ENCODE results near the gene PDE3B. TPM values are rescaled to one million over a fixed set of nuclear protein-coding genes. Genes with fewer than 3 reads are reported as not detected.

The PDE3B gene
- polyA plus RNA-seq, 1 of the 3 experiments (the other 2 are of a cell fraction), result 0.26 TPM

- H4K20me1 ChIP-seq (ENCODE audit: insufficient read depth), result no peaks in the 10 kb centered on the region
- H3K27me3 ChIP-seq (ENCODE audit: insufficient read depth), result no peaks in the 10 kb centered on the region
- H3K9me2 ChIP-seq, result no peaks in the 10 kb centered on the region
- H3K27ac ChIP-seq (ENCODE audit: low read depth in 2 of 2, low read length in 1 of 2), result peak overlapping the region in 1 of 2 experiments; percentile 40; a peak in 2 of 4 replicates
- CTCF ChIA-PET, result no interaction called here
- no peak overlapping the region for H3K4me2 ChIP-seq
- H2AFZ ChIP-seq (ENCODE audit: low read depth), result no peak overlapping the region
- no peaks in the 10 kb centered on the region for H3K79me2 ChIP-seq (ENCODE audit: insufficient read depth)
- no peaks in the 10 kb centered on the region for H3F3A ChIP-seq (replicated peaks; ENCODE audit: insufficient read depth)
- WGBS (ENCODE audit: low lambda C conversion rate), result 78% methylated on average over 7 of the region's 7 CpGs
- no peak overlapping the region for H3K4me3 ChIP-seq (ENCODE audit: low read depth in 2 of 2, low read length in 1 of 2)
- no peak overlapping the region for H3K9ac ChIP-seq
- no peaks in the 10 kb centered on the region for H3K9me3 ChIP-seq
- no peaks in the 10 kb centered on the region for H3K36me3 ChIP-seq (replicated peaks in 1 of 2; ENCODE audit: control insufficient read depth in 1 of 2, insufficient read depth in 2 of 2, low read length in 1 of 2)
- POLR2A ChIA-PET, result no interaction called here
- DNase-seq, result no peak
- peaks cover 0 to 10% of the 10 kb centered on the region in 2 experiments; a peak in 2 of 4 replicates for H3K4me1 ChIP-seq (ENCODE audit: control insufficient read depth in 1 of 2, insufficient read depth in 2 of 2, low read depth in 1 of 2, low read length in 1 of 2)
- TF ChIP-seq POLR2AphosphoS5 (IDR thresholded peaks at IDR 0.05; ENCODE audit: low read depth, low read length) (no peak), USF1 (IDR thresholded peaks at IDR 0.05; ENCODE audit: borderline replicate concordance, low read depth) (no peak), CTCF (IDR thresholded peaks at IDR 0.05) (no peak), ELF1 (IDR thresholded peaks at IDR 0.05) (no peak), PBX3 (IDR thresholded peaks at IDR 0.05) (no peak), YY1 (IDR thresholded peaks at IDR 0.05; ENCODE audit: low read depth) (no peak), ZBTB33 (IDR thresholded peaks at IDR 0.05; ENCODE audit: borderline replicate concordance, low read depth) (no peak), FOXJ3 (CRISPR knock-in tag; IDR thresholded peaks at IDR 0.05) (no peak), EP300 (IDR thresholded peaks at IDR 0.05; ENCODE audit: borderline replicate concordance in 1 of 2, low read depth in 1 of 2, low read length in 1 of 2) (no peak), RXRA (IDR thresholded peaks at IDR 0.05; ENCODE audit: borderline replicate concordance, low read depth) (no peak), TEAD4 (IDR thresholded peaks at IDR 0.05; ENCODE audit: borderline replicate concordance, insufficient read depth) (no peak), MEF2A (IDR thresholded peaks at IDR 0.05; ENCODE audit: borderline replicate concordance, low read depth) (no peak), RAD21 (IDR thresholded peaks at IDR 0.05; ENCODE audit: low read length) (no peak), SIN3A (IDR thresholded peaks at IDR 0.05; ENCODE audit: borderline replicate concordance, low read depth, low read length) (no peak), GATA2 (CRISPR knock-in tag; IDR thresholded peaks at IDR 0.05) (no peak), EZH2phosphoT487 (IDR thresholded peaks at IDR 0.05; ENCODE audit: borderline replicate concordance, low read depth) (no peak), FOSL2 (IDR thresholded peaks at IDR 0.05; ENCODE audit: borderline replicate concordance, low read depth) (no peak), FOXM1 (IDR thresholded peaks at IDR 0.05; ENCODE audit: low read depth) (no peak)
These were observed 25.9 kb downstream of the PDE3B start for GRCh38 chr11:14669499-14669898.

Data from SK-N-SH (cell line).